A673 (cell line): ENCODE results near the gene GRIK5. TPM values are rescaled to one million over a fixed set of nuclear protein-coding genes. Genes with fewer than 3 reads are reported as not detected.

ENCODE experiments used
- BruUV-seq: library from RNA; stranded (reverse); fragments of 400-500 nt; replicated peaks from 2 replicates; lab custom pipeline; 2021; lab: Mats Ljungman, UMichigan
- CTCF ChIA-PET: fragments of 300-600 bp; sonication (Branson Sonifier 250); formaldehyde crosslinking; loops from one replicate; lab custom pipeline; 2022; ENCODE audit warnings: antibody characterized with exemption; lab: Charles Lee
- POLR2A ChIA-PET: fragments of 300-600 bp; sonication (Branson Sonifier 250); formaldehyde crosslinking; loops from one replicate; lab custom pipeline; 2022; ENCODE audit warnings: antibody characterized with exemption; ENCODE audit not compliant: low non-redundant PET; lab: Charles Lee
- DNase-seq: peaks from one replicate; pipeline ENCODE4 v3.0.0-alpha.2; 2015; ENCODE audit warnings: low spot score
- H3K27ac ChIP-seq: fragments of 200-600 bp; sonication (generic); 2 replicates; pipeline ENCODE4 v1.5.1; 2016; ENCODE audit warnings: mixed run types, low read depth, mild to moderate bottlenecking, mixed read lengths, antibody characterized with exemption, low read length; ENCODE audit not compliant: poor library complexity, severe bottlenecking
- H3K27me3 ChIP-seq: fragments of 200-600 bp; sonication (generic); replicated peaks from 2 replicates; pipeline ENCODE4 v1.6.1; 2017; ENCODE audit warnings: mixed run types, low read depth, mild to moderate bottlenecking, mixed read lengths, antibody characterized with exemption, low read length; ENCODE audit not compliant: insufficient read depth, poor library complexity
- H3K36me3 ChIP-seq: fragments of 200-600 bp; sonication (generic); 2 replicates; pipeline ENCODE4 v1.6.1; 2016; ENCODE audit warnings: mixed run types, mild to moderate bottlenecking, mixed read lengths, antibody characterized with exemption, low read length; ENCODE audit not compliant: insufficient read depth, poor library complexity, severe bottlenecking
- H3K4me1 ChIP-seq: fragments of 200-600 bp; sonication (generic); 2 replicates; pipeline ENCODE4 v1.6.1; 2017; ENCODE audit warnings: mixed run types, mild to moderate bottlenecking, mixed read lengths, antibody characterized with exemption, low read length; ENCODE audit not compliant: insufficient read depth, poor library complexity, severe bottlenecking
- H3K4me3 ChIP-seq: fragments of 200-600 bp; sonication (generic); 2 replicates; pipeline ENCODE4 v1.5.1; 2016; ENCODE audit warnings: low read depth, mixed run types, mild to moderate bottlenecking, mixed read lengths, low read length; ENCODE audit not compliant: poor library complexity, severe bottlenecking
- H3K9me3 ChIP-seq: fragments of 200-600 bp; sonication (generic); 2 replicates; pipeline ENCODE4 v1.6.1; 2016; ENCODE audit warnings: mixed run types, low read depth, mild to moderate bottlenecking, mixed read lengths, antibody characterized with exemption, low read length; ENCODE audit not compliant: poor library complexity, severe bottlenecking
- EZH2 ChIP-seq: fragments of 200-600 bp; sonication (generic); IDR thresholded peaks from 2 replicates; pipeline ENCODE4 v1.6.1; 2017; ENCODE audit warnings: borderline replicate concordance, low read depth, mild to moderate bottlenecking, mixed read lengths, antibody characterized with exemption, low read length; ENCODE audit not compliant: poor library complexity, severe bottlenecking
- intact Hi-C: fragments of 100-400 bp; cut with micrococcal nuclease; formaldehyde crosslinking; loops from one replicate; pipeline ENCODE4 v1.10.0; 2022; ENCODE audit not compliant: unreplicated experiment
- total RNA-seq: library from RNA; stranded (reverse); gene quantifications from 2 replicates; pipeline ENCODE4 v1.2.3, GENCODE V29; 2021
- TF ChIP-seq, protein P1 (sequence below): fragments of 300-800, 200-600 bp; sonication (generic); conservative IDR thresholded peaks from 2 replicates; pipeline ENCODE4 v1.5.1; 2017; ENCODE audit warnings: low read depth, mild to moderate bottlenecking, antibody characterized with exemption, low read length, moderate library complexity, mixed read lengths

Gene GRIK5
- total RNA-seq, 1 experiment from 2014 or later = 24.0 TPM

DNA sequence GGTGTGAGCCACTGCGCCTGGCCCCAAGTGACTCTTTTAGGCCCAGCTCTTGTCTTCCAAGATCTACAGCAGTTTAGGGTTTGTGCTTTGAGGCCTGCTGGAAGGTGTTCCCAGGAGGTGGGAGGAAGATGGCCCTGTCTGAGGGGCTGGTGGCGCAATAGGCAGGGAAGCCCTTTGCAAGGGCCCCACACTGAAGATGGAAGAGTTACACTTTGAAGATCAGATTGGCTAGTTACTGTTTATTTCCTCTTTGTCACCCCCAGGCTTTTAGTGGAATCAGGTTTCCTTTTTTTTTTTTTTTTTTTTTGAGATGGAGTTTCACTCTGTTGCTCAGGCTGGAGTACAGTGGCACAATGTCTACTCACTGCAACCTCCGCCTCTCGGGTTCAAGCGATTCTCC lies 109.0 kb downstream of the GRIK5 start:
- TF ChIP-seq, protein P1, sequence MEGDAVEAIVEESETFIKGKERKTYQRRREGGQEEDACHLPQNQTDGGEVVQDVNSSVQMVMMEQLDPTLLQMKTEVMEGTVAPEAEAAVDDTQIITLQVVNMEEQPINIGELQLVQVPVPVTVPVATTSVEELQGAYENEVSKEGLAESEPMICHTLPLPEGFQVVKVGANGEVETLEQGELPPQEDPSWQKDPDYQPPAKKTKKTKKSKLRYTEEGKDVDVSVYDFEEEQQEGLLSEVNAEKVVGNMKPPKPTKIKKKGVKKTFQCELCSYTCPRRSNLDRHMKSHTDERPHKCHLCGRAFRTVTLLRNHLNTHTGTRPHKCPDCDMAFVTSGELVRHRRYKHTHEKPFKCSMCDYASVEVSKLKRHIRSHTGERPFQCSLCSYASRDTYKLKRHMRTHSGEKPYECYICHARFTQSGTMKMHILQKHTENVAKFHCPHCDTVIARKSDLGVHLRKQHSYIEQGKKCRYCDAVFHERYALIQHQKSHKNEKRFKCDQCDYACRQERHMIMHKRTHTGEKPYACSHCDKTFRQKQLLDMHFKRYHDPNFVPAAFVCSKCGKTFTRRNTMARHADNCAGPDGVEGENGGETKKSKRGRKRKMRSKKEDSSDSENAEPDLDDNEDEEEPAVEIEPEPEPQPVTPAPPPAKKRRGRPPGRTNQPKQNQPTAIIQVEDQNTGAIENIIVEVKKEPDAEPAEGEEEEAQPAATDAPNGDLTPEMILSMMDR = no peak
- TF ChIP-seq EZH2 = no peak
- Histone ChIP-seq H3K27me3 (no peaks in the 10 kb centered on the region), H3K27ac (no peak overlapping the region), H3K36me3 (peaks cover 2% of the 10 kb centered on the region), H3K4me3 (no peak overlapping the region), H3K9me3 (no peaks in the 10 kb centered on the region), H3K4me1 (peaks cover 7% of the 10 kb centered on the region)
- POLR2A ChIA-PET = no interaction called here
- BruUV-seq = no TSS peak
- intact Hi-C loops = no loop called here
- CTCF ChIA-PET = interaction anchor here (0.7 to 1.0 kb wide), 2 partner anchors 9 to 74 kb away, joined by 3 read pairs; no protein-coding TSS in a partner anchor
- DNase-seq = no peak

- POLR2A ChIA-PET = interaction anchor here (0.7 kb wide), 1 partner anchor 321 kb away, joined by 4 read pairs; no protein-coding TSS in a partner anchor
- no peak for TF ChIP-seq EZH2
- TF ChIP-seq, protein P1 = peak; percentile 32
These were observed 110.7 kb downstream of the GRIK5 start, which contains the start of gene RABAC1 for GRCh38 chr19:41959056-41960053. Gene RABAC1, minus strand, starts transcription at chr19:41959321. Its CDS starts 29 bp downstream, at chr19:41959292.

DNA sequence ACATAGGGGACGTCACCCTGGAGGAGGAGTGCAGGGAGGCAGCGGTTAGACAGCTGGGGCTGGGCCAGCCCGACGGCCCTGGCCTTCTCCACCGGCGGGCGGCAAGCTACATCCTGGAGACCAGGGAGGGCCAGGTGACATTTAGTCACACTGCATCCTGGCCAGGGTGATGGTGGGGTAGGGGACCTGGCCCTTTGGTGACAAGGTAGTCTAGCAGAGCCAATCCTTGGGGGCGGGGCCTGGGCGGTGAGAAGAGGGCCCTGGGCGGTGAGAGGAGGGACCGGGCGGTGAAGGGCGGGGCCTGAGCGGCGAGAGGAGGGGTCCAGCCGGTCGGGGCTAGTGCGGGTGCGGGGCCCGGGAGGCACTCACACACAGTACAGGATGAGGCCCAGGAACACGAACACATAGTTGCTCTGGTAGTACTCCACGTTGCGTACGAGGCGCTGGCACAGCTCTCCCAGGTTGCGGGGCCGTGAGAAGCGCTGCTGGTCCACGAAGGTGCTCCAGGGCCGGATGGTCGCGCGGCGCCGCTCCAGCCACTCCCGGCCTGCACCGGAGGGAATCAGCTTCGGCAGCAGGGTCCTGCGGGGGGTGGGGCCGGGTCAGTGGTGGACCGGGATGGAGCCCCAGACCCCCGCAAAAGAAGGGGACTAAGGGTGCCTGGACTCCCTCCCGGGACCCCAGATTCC lies 111.5 kb downstream of the GRIK5 start:
- peak overlapping the region; percentile 84 for H3K4me3 ChIP-seq
- no peaks in the 10 kb centered on the region for H3K9me3 ChIP-seq
- peak overlapping the region; percentile 70 for H3K27ac ChIP-seq
- H3K4me1 ChIP-seq = peaks cover 7% of the 10 kb centered on the region
- ChIA-PET POLR2A (interaction anchor here (0.7 kb wide), 1 partner anchor 322 kb away, joined by 4 read pairs; no protein-coding TSS in a partner anchor), CTCF (interaction anchor here (0.6 to 3.0 kb wide), 5 partner anchors 77 to 205 kb away, joined by 3 to 11 read pairs (median 5); no protein-coding TSS in a partner anchor)
- no TSS peak for BruUV-seq
- H3K36me3 ChIP-seq = peaks cover 3% of the 10 kb centered on the region
- TF ChIP-seq, protein P1 = no peak
- TF ChIP-seq EZH2 = no peak
- no peaks in the 10 kb centered on the region for H3K27me3 ChIP-seq
- intact Hi-C loops = loop anchor here (2.0 to 10.0 kb wide), 2 partner anchors 74 to 164 kb away; partner anchors contain the start of gene CEACAM3
- DNase-seq = peak; percentile 85

More at GRCh38 chr19:41959056-41960053, 110.7 kb downstream of the GRIK5 start, which contains the start of gene RABAC1:
- no TSS peak for BruUV-seq
- Histone ChIP-seq H3K36me3 (peaks cover 3% of the 10 kb centered on the region), H3K27ac (peak within 1 kb of the TSS; percentile 70), H3K4me3 (peak within 1 kb of the TSS; percentile 84), H3K27me3 (no peaks in the 10 kb centered on the region), H3K4me1 (peaks cover 7% of the 10 kb centered on the region), H3K9me3 (no peaks in the 10 kb centered on the region)
- CTCF ChIA-PET = interaction anchor here (0.6 to 3.0 kb wide), 5 partner anchors 76 to 206 kb away, joined by 3 to 11 read pairs (median 4); no protein-coding TSS in a partner anchor
- peak; percentile 97 for DNase-seq
- intact Hi-C loops = loop anchor here (2.0 to 10.0 kb wide), 2 partner anchors 73 to 165 kb away; partner anchors contain the start of gene CEACAM3
